GM12873 (cell line): ENCODE measurements around the gene LRWD1.

ENCODE experiments used
- TF ChIP-seq, protein P1 (sequence below): IDR thresholded peaks from 2 replicates; pipeline ENCODE4 v1.5.1; 2012; ENCODE audit warnings: low read depth, mild to moderate bottlenecking, moderate library complexity, low read length, control low read depth; ENCODE audit not compliant: insufficient read depth; ENCODE audit errors: missing control alignments

LRWD1 gene

DNA sequence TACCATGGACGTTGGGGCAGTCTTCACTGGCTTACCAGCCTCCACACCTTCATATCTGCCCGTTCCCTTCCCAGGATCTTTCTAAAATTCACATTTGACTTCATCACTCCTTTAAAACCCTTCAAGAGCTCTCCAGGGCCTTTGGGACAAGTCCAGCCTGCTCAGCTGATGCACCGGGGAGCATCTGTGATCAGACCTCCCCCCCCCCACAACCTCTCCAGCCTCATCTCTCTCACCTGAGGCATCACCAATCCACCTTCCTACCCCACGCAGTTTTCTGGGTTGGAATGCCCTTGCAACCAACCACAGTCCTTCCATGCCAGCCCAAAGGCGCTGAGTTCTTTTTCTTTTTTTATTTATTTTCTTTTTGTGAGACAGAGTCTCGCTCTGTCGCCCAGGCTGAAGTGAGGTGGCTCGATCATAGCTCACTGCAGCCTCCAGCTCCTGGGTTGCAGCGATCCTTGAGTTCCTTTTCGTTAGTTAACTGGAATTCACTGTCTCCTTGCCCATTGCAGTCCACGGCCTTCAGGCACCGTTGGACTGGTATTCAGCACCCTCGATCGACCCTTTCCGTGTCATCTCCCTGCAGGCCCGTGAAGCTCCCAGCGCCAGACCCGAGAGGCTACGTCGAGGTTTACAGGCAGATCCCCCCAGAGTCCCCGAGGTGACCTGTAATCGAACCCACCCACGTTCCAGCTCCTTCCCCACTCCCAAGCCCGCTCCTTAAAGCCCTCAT is 775 bp upstream of the LRWD1 start:
- TF ChIP-seq, protein P1, sequence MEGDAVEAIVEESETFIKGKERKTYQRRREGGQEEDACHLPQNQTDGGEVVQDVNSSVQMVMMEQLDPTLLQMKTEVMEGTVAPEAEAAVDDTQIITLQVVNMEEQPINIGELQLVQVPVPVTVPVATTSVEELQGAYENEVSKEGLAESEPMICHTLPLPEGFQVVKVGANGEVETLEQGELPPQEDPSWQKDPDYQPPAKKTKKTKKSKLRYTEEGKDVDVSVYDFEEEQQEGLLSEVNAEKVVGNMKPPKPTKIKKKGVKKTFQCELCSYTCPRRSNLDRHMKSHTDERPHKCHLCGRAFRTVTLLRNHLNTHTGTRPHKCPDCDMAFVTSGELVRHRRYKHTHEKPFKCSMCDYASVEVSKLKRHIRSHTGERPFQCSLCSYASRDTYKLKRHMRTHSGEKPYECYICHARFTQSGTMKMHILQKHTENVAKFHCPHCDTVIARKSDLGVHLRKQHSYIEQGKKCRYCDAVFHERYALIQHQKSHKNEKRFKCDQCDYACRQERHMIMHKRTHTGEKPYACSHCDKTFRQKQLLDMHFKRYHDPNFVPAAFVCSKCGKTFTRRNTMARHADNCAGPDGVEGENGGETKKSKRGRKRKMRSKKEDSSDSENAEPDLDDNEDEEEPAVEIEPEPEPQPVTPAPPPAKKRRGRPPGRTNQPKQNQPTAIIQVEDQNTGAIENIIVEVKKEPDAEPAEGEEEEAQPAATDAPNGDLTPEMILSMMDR = no peak

- TF ChIP-seq, protein P1 = no peak
Observed at GRCh38 chr7:102466097-102466496, 1.3 kb downstream of the LRWD1 start.

- TF ChIP-seq, protein P1 = no peak
Observed at GRCh38 chr7:102467581-102468477, 3.0 kb downstream of the LRWD1 start.

GRCh38 chr7:102468478-102469350 is 3.9 kb downstream of the LRWD1 start:
- TF ChIP-seq, protein P1 = no peak

- TF ChIP-seq, protein P1 = no peak
Observed at GRCh38 chr7:102469351-102469971, 4.7 kb downstream of the LRWD1 start.

DNA sequence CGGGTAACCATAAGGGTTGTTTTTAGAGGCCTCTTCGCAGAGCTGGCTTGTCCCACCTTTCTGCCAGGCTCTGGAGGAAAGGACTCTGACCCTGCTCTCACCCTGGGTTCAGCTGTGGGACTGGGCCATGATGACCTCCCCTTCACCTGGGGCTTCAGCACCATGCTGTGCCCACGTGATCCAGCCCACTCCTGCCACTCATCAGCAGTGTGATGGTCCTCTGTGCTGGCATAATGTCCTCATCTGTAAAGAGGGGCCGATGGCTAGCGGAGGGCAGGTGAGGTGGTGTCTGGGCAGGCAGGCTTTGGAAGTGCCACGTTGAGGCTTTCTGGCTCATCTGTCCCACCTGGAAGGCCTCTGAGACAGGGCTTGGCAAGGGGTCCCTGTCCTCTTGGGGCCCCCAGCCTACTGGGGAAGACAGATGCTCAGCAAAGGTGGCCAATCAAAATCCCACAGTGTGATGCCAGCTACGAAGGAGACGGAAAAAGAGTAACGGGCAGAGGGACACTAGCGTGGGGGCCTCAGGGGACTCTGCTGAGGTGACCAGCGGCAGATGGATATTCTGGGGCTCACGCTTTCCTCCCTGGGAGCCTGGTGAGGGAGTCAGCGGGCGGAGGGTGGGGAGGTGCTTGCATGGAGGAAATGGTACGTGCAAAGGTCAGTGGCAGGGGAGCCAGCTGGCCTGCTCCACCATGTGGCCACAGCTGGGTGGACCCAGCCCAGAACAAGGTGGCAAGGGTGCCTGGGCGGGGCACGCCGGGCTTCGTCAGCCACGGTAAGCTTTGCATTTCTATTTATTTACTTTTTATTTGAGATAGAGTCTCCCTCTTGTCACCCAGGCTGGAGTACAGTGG is 5.4 kb downstream of the LRWD1 start:
- TF ChIP-seq, protein P1 = no peak
